ENCODE data around the gene SLC2A11. TPM values are rescaled to one million over a fixed set of nuclear protein-coding genes. Genes with fewer than 3 reads are reported as not detected.

Gene SLC2A11
- total RNA-seq, 2 donors from 2014 or later, result 15.1 to 27.0 TPM

DNA sequence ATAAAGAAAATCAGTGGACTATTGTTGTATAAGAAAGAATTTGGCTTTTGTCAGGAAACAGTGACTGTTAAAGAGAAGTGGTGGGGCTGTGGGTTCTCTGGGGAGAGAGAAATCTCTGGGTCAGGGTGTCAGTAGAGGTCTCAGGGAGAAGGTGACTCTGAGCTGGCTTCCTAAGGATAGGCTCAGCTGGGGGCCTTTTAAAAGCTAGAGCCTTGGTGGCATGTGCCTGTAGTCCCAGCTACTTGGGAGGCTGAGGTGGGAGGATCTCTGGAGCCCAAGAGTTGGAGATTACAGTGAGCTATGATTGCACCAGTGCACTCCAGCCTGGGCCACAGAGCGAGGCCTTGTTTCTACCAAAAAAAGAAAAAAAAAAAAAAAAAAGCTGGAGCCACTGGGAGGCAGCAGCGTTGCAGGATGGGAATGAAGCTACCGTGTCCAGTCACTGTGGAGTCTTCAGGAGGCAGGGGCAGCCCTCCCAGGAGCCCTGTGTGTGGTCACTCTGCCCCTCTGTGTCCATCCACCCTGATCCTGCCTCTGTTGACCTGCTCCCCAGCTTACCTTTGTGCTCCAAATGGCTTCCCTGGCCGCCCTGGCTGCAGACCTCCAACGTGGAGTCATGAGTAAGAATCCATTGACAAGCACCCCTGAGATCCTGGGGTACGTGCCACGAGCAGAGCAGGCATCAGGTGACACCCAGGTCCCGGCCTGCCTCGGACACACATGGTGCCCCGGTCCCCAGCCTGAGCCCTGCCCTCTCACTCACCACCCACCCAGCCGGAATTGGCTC is 31.1 kb downstream of the SLC2A11 start:
- peak overlapping the region in 1 of 2 donors; percentile 33 for H3K27ac ChIP-seq
- H3K4me1 ChIP-seq (replicated peaks), result no peaks in the 10 kb centered on the region
- H3K36me3 ChIP-seq, result no peaks in the 10 kb centered on the region
- H3K4me3 ChIP-seq, result no peak overlapping the region
- H3K9me3 ChIP-seq, result no peaks in the 10 kb centered on the region
- WGBS, result 64% methylated on average over 11 of the region's 11 CpGs
- H3K27me3 ChIP-seq (replicated peaks; ENCODE audit: insufficient read depth), result no peaks in the 10 kb centered on the region
- TF ChIP-seq, protein P1, sequence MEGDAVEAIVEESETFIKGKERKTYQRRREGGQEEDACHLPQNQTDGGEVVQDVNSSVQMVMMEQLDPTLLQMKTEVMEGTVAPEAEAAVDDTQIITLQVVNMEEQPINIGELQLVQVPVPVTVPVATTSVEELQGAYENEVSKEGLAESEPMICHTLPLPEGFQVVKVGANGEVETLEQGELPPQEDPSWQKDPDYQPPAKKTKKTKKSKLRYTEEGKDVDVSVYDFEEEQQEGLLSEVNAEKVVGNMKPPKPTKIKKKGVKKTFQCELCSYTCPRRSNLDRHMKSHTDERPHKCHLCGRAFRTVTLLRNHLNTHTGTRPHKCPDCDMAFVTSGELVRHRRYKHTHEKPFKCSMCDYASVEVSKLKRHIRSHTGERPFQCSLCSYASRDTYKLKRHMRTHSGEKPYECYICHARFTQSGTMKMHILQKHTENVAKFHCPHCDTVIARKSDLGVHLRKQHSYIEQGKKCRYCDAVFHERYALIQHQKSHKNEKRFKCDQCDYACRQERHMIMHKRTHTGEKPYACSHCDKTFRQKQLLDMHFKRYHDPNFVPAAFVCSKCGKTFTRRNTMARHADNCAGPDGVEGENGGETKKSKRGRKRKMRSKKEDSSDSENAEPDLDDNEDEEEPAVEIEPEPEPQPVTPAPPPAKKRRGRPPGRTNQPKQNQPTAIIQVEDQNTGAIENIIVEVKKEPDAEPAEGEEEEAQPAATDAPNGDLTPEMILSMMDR (IDR thresholded peaks at IDR 0.05), result no peak
- TF ChIP-seq POLR2A (IDR thresholded peaks at IDR 0.05), result no peak
- intact Hi-C loops (cut with DNase I), result no loop called here
- no peak for DNase-seq (ENCODE audit: low spot score)

- Histone ChIP-seq H3K4me3 (no peak overlapping the region), H3K27me3 (replicated peaks; ENCODE audit: insufficient read depth) (no peaks in the 10 kb centered on the region), H3K27ac (no peak overlapping the region), H3K9me3 (no peaks in the 10 kb centered on the region), H3K36me3 (no peaks in the 10 kb centered on the region), H3K4me1 (replicated peaks) (no peaks in the 10 kb centered on the region)
- 59% methylated on average over 5 of the region's 5 CpGs for WGBS
- no peak for DNase-seq (ENCODE audit: low spot score)
- no peak for TF ChIP-seq POLR2AphosphoS5 (IDR thresholded peaks at IDR 0.05)
- no peak for TF ChIP-seq POLR2A (IDR thresholded peaks at IDR 0.05)
- TF ChIP-seq, protein P1 (IDR thresholded peaks at IDR 0.05), result no peak
- intact Hi-C loops (cut with DNase I), result no loop called here
Observed at GRCh38 chr22:23889620-23890019, 31.9 kb downstream of the SLC2A11 start.

GRCh38 chr22:23891726-23892125 is 34.1 kb downstream of the SLC2A11 start:
- H3K4me1 ChIP-seq (replicated peaks), result peaks cover 11% of the 10 kb centered on the region
- H3K36me3 ChIP-seq, result peaks cover 0 to 9% of the 10 kb centered on the region in 2 donors
- no peak for DNase-seq (ENCODE audit: low spot score)
- intact Hi-C loops (cut with DNase I), result no loop called here
- 87% methylated on average over 7 of the region's 7 CpGs for WGBS
- no peak overlapping the region for H3K27ac ChIP-seq
- H3K4me3 ChIP-seq, result no peak overlapping the region
- H3K9me3 ChIP-seq, result no peaks in the 10 kb centered on the region
- TF ChIP-seq POLR2A (IDR thresholded peaks at IDR 0.05) (no peak), POLR2AphosphoS5 (IDR thresholded peaks at IDR 0.05) (no peak)
- TF ChIP-seq, protein P1 (IDR thresholded peaks at IDR 0.05), result no peak
- no peaks in the 10 kb centered on the region for H3K27me3 ChIP-seq (replicated peaks; ENCODE audit: insufficient read depth)

- TF ChIP-seq, protein P1 (IDR thresholded peaks at IDR 0.05), result no peak
- TF ChIP-seq POLR2A (IDR thresholded peaks at IDR 0.05) (no peak), POLR2AphosphoS5 (IDR thresholded peaks at IDR 0.05) (no peak)
- Histone ChIP-seq H3K4me1 (replicated peaks) (peaks cover 11% of the 10 kb centered on the region), H3K36me3 (peaks cover 0 to 10% of the 10 kb centered on the region in 2 donors), H3K27me3 (replicated peaks; ENCODE audit: insufficient read depth) (no peaks in the 10 kb centered on the region), H3K27ac (no peak overlapping the region), H3K4me3 (no peak overlapping the region), H3K9me3 (no peaks in the 10 kb centered on the region)
- DNase-seq (ENCODE audit: low spot score), result no peak
- intact Hi-C loops (cut with DNase I), result no loop called here
- WGBS, result 92% methylated on average over 2 of the region's 2 CpGs
Observed at GRCh38 chr22:23892130-23892529, 34.5 kb downstream of the SLC2A11 start.

- Histone ChIP-seq H3K27me3 (replicated peaks; ENCODE audit: insufficient read depth) (no peaks in the 10 kb centered on the region), H3K4me3 (no peak overlapping the region), H3K4me1 (replicated peaks) (peaks cover 11% of the 10 kb centered on the region), H3K9me3 (no peaks in the 10 kb centered on the region), H3K36me3 (peaks cover 0 to 10% of the 10 kb centered on the region in 2 donors), H3K27ac (no peak overlapping the region)
- intact Hi-C loops (cut with DNase I), result no loop called here
- WGBS, result 87% methylated on average over 4 of the region's 4 CpGs
- TF ChIP-seq, protein P1 (IDR thresholded peaks at IDR 0.05), result no peak
- TF ChIP-seq POLR2AphosphoS5 (IDR thresholded peaks at IDR 0.05), result no peak
- no peak for TF ChIP-seq POLR2A (IDR thresholded peaks at IDR 0.05)
- no peak for DNase-seq (ENCODE audit: low spot score)
Observed at GRCh38 chr22:23892706-23893105, 35.0 kb downstream of the SLC2A11 start.

All from prostate gland (tissue), 2 donors.